SIG-M5 treated with dmso at 0.1 percent for 504 hours (cell line): Measurements from ENCODE around the gene NEK5.
"Not testable (repeated sequence)": the region's sequence is repeated elsewhere in the genome, so short reads cannot be mapped to it uniquely, and the experiment has no call there.

ENCODE experiments used
- DNase-seq: peaks from one replicate; lab custom pipeline; 2025; ENCODE audit not compliant: unreplicated experiment; lab: John Stamatoyannopoulos, UW

NEK5 gene

DNA sequence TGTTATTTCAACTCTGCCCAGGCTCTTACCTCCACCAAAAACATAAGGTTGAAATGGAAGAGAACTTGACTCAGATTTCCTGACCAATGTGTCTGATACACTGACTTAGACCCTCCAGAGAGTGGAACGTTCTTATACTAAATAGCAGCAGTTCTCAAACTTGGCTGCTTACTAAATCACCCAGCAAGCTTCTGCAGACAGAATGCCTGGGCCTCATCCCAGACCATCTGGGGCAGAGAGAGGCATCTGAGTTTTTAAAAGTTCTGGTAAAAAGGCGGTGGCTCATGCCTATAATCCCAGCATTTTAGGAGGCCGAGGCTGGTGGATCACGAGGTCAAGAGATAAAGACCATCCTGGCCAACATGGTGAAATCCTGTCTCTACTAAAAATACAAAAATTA lies 46.3 kb downstream of the NEK5 start:
- DNase-seq = no peak

GRCh38 chr13:52079891-52080290 lies 49.0 kb downstream of the NEK5 start:
- not testable (repeated sequence) for DNase-seq

DNA sequence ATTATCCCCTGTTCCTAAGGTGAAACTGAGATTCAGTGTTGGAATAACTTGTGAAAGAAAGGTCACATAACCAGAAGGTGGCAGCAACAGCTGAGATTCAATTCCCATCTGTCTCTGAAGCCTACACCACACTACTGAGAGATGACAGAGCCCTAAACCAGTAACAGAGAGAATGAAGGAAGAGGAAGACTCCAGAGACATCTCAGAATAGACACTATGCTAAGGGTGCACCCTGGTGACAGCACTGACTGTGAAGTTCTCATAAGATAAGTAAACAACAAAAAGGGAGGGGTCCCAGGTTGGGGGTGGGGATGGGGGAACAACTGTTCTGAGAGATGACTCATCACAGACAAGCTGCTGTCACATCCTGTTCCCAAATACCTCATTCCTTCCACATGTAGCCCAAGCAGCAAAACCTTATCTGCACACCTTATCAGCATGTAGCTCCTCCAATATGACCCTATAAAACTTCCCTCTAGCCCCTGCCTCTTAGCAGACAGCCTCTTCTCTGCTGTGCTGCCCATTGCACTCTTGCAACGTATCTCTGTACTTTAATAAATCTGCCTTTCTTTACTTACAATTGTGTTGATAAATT lies 57.8 kb downstream of the NEK5 start:
- peak; percentile 2 for DNase-seq

GRCh38 chr13:52067237-52067636 lies 61.6 kb downstream of the NEK5 start:
- peak; percentile 14 for DNase-seq

DNA sequence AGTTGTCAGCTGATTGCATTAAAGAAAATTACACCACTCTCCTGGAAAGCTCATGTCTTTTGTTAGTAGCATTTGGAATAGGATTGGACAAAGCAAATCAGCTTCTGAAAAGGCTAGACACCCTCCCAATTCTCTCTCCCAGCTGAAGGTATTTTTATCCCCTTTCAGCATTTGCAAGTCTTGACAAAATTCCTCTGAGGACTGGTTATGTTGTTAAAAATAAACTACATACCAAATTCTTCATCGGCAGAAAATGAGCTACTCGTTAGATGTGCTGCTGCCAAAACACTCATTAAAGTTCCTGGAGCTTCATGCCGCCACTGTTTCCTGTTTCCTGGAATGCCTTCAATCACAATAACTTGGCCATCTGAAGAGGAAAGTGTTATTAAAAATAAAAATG lies 67.3 kb downstream of the NEK5 start:
- no peak for DNase-seq

DNA sequence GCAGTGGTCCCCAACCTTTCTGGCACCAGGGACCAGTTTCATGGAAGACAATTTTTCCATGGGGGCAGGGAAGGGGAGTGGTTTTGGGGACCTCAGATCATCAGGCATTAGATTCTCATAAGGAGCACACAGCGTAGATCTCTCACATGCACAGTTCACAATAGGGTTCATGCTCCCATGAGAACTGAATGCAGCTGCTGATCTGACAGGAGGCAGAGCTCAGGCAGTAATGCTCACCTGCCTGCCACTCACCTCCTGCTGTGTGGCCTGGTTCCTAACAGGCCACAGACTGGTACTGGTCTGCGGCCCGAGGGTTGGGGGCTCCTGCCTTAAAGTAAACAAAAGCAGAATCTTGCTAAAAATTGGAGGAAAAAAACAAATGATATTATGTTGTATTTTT lies 67.8 kb downstream of the NEK5 start:
- not testable (repeated sequence) for DNase-seq

GRCh38 chr13:52053460-52053859 lies 75.4 kb downstream of the NEK5 start:
- DNase-seq = no peak

DNA sequence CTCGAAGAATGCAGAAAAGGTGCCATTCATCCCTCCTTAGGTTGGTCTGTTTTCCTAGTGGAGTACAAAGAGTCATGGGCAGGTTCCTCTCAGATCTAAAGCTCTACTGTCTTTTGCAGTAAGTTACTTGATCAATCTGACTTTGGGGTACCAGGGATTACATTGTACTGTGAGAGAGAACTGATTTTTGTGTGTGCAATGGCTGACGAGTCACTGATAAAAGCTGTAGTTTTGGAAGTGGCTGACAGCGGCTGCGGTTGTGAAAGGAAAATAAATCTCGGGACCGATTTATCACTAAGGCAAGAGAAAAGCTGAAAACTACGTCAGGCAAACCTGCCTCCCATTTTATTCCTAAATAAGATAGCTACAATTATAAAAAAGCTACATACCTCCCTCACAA lies 77.5 kb downstream of the NEK5 start:
- DNase-seq = no peak

- no peak for DNase-seq
Observed at GRCh38 chr13:52048516-52048915, 80.4 kb downstream of the NEK5 start.

- no peak for DNase-seq
Observed at GRCh38 chr13:52047463-52047862, 81.4 kb downstream of the NEK5 start.

DNA sequence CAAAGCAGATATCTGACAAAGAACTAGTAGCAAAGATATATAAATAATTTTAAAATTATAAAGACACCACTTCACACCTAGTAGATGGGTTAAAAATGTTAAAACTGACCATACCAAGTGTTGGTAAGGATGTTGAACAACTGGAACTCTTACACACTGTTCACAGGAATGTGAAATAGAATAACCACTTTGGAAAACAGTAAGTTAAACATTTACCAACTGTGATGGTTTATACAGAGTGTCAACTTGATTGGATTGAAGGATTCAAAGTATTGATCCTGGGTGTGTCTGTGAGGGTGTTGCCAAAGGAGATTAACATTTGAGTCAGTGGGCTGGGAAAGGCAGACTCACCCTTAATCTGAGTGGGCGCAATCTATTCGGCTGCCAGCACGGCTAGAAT lies 85.2 kb downstream of the NEK5 start:
- DNase-seq = no peak

- DNase-seq = no peak
Observed at GRCh38 chr13:52036037-52036436, 92.8 kb downstream of the NEK5 start.

DNA sequence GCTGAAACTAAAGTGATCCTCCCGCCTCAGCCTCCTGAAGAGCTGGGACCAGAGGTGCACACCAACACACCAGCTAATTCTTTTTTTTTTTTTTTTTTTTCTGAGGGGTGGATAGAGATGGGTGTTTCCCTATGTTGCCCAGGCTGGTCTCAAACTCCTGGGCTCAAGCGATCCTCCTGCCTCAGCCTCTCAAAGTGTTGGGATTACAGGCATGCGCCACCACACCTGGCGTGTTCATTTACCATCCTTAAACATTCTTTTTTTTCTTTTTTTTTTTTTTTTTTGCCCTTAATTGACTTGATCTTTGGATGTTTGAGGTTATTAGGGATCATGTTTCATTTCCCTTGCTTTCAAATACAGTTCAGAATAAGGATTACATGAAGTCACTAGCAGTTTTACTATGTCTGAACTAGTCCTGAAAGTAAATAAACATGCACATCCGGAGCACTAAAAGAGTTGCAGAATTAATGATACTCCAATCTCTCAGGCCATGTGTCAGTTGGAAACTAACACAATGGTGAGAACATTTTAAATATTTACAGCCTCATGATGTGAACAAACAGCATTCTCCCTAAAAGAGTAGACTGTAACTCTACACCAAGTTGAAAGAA lies 94.2 kb downstream of the NEK5 start:
- no peak for DNase-seq

- DNase-seq = no peak
Observed at GRCh38 chr13:52033039-52033438, 95.8 kb downstream of the NEK5 start.

GRCh38 chr13:52030401-52030800 lies 98.5 kb downstream of the NEK5 start:
- not testable (repeated sequence) for DNase-seq

GRCh38 chr13:52029569-52029968 lies 99.3 kb downstream of the NEK5 start:
- DNase-seq = no peak

DNA sequence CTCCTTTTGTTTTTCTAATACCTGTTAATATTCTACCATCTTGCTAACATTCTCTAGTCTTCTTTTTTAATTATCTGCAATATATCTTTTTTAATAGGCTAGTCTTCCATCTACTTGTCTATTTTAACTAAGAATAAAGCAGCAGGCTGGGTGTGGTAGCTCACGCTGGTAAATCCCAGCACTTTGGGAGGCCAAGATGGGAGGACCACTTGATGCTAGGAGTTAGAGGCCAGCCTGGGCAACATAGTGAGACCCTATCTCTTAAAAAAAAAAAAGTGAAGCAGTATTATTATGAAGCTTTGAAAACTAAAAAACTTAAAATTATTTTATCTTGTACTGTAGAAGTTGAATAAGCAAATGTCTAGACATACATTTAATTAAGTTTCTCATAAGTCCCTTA lies 101.0 kb downstream of the NEK5 start:
- no peak for DNase-seq

- DNase-seq = no peak
Observed at GRCh38 chr13:52026246-52026626, 102.6 kb downstream of the NEK5 start.

DNA sequence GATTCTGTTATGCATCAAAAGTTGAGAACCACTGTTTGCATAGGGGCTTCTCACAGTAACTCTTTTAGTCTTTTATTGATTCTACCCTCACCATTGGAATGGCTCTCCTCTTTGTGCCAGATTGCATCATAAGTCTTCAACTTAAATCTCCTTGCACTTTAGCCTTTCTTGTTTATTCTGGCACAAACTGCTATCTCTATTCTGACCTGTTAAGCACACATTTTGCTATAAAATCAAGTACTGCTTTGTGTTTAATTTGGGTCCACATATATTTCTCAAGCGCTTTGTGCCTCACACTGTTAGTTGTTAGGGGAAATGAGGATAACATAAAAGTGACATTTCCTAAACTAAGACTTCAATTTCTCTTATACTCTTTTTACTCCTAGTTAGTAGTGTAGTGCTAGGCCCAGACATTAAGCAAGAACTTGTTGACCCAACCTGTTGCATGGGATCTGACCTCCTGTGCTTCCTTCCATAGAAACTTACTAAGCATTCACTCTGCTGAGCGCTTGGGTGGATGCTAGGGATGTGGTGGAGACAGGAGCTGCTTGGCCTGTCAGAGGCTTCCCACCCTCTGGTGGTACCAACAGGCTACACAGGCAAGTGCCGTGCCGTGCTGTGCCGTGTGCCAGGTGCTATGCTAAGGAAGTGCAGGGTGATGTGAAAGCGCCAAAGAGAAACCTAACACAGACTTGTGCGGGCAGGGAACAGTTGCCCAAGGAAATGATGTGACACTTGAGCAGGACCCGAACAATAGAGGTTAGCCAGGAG lies 103.2 kb downstream of the NEK5 start:
- no peak for DNase-seq

- DNase-seq = no peak
Observed at GRCh38 chr13:52024481-52024880, 104.4 kb downstream of the NEK5 start, which contains the start of gene UTP14C. UTP14C (plus strand) TSS chr13:52024691; CDS start chr13:52028805, 4,114 bp downstream.

DNA sequence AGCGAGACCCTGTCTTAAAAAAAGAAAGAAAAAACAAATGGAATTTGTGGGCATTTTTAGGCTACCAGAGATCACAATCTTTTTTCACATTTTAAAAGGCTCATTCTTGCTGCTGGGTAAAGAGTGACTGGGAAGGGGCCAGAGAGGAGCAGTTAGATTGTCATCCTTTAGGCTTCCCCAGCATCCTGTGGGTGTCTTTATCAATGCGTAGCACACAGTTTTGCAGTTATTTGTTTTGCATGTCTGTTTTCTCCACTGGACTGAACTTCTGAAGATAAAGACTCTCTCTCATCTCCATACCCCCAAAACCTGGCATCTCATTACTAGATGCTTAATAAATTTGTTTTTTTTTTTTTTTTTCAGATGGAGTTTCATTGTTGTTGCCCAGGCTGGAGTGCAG lies 106.5 kb downstream of the NEK5 start:
- no peak for DNase-seq

GRCh38 chr13:52020191-52020590 lies 108.7 kb downstream of the NEK5 start:
- DNase-seq = no peak
